ENCODE results near the gene WDR70. TPM values are rescaled to one million over a fixed set of nuclear protein-coding genes. Genes with fewer than 3 reads are reported as not detected.

The WDR70 gene
- total and polyA plus RNA-seq, 12 donors = 9.2 to 26.0 (median 18.4) TPM

DNA sequence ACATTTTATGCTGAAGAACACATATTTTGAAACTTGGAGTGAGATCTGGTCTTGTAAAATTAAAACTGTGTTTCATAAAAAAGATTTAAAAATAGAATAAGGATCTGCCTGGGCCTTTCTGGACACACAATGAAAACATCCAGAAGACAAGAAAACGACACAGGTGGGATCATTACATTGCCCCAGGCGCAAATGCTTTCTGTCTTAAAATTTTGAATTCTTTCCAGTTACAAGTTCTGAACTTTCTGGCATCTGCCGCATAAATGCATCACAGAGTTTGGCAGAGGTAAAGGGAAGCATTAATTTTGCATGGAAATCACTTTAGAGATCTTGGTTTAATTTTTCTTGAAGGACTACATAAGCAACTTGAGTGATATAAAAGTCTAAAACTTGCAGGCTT, 219.6 kb downstream of the WDR70 start:
- DNase-seq (no peak), ATAC-seq (no peak)
- Histone ChIP-seq H3K4me3 (no peak overlapping the region), H3K9me3 (peaks cover 0 to 25% (median 0%) of the 10 kb centered on the region in 11 donors), H3K27me3 (no peaks in the 10 kb centered on the region), H3K27ac (no peak overlapping the region), H3K4me1 (no peaks in the 10 kb centered on the region), H3K36me3 (no peaks in the 10 kb centered on the region)
- TF ChIP-seq, protein P1, sequence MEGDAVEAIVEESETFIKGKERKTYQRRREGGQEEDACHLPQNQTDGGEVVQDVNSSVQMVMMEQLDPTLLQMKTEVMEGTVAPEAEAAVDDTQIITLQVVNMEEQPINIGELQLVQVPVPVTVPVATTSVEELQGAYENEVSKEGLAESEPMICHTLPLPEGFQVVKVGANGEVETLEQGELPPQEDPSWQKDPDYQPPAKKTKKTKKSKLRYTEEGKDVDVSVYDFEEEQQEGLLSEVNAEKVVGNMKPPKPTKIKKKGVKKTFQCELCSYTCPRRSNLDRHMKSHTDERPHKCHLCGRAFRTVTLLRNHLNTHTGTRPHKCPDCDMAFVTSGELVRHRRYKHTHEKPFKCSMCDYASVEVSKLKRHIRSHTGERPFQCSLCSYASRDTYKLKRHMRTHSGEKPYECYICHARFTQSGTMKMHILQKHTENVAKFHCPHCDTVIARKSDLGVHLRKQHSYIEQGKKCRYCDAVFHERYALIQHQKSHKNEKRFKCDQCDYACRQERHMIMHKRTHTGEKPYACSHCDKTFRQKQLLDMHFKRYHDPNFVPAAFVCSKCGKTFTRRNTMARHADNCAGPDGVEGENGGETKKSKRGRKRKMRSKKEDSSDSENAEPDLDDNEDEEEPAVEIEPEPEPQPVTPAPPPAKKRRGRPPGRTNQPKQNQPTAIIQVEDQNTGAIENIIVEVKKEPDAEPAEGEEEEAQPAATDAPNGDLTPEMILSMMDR (IDR thresholded peaks at IDR 0.05) = no peak
- intact Hi-C loops (cut with DNase I) = no loop called here
- 90 to 92% methylated on average over 3 of the region's 3 CpGs for WGBS, 2 donors

DNA sequence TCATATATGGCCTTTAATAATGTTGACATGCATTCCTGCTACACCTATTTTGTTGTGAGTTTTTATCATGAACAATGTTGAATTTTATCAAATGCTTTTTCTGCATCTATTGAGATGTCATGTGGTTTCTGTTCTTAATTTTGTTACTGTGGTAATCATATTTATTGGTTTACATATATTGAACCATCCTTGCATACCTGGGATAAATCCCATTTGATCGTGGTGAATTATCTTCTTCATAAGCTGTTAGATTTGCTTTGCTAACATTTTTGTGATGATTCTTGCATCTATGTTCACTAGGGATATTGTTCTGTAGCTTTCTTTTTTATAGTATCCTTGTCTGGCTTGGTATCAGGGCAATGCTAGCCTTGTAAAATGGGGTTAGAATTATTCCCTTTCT, 222.0 kb downstream of the WDR70 start:
- intact Hi-C loops (cut with DNase I) = no loop called here
- peaks cover 0 to 11% (median 0%) of the 10 kb centered on the region in 9 donors for H3K36me3 ChIP-seq
- 97 to 100% methylated on average over 1 of the region's 1 CpG for WGBS, 2 donors
- TF ChIP-seq, protein P1 (IDR thresholded peaks at IDR 0.05) = no peak
- ATAC-seq (no peak), DNase-seq (no peak)
- H3K9me3 ChIP-seq = peaks cover 0 to 24% (median 0%) of the 10 kb centered on the region in 11 donors
- H3K27me3 ChIP-seq = no peaks in the 10 kb centered on the region
- H3K4me1 ChIP-seq = no peaks in the 10 kb centered on the region
- H3K27ac ChIP-seq = no peak overlapping the region
- H3K4me3 ChIP-seq = no peak overlapping the region

DNA sequence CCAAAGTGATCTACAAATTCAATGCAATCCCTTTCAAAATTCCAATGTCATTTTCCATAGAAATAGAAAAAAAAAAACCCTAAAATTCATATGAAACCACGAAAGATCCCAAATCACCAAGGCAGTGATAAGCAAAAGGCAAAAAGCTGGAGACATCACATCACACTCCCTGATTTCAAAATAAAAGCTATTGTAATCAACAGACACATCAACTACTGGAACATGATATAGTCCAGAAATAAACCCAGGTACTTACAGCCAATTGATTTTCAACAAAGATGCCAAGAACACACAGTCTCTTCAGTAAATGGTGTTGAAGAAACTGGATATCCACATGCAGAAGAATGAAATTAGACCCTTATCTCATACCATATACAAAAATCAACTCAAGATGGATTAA, 224.0 kb downstream of the WDR70 start:
- no peaks in the 10 kb centered on the region for H3K27me3 ChIP-seq
- intact Hi-C loops (cut with DNase I) = no loop called here
- H3K9me3 ChIP-seq = peaks cover 0 to 24% (median 0%) of the 10 kb centered on the region in 11 donors
- H3K36me3 ChIP-seq = peaks cover 0 to 16% (median 0%) of the 10 kb centered on the region in 9 donors
- no peak for ATAC-seq
- H3K27ac ChIP-seq = no peak overlapping the region
- WGBS, 2 donors = 89% methylated on average over 1 of the region's 1 CpG
- no peak for DNase-seq
- no peaks in the 10 kb centered on the region for H3K4me1 ChIP-seq
- TF ChIP-seq, protein P1 (IDR thresholded peaks at IDR 0.05) = no peak
- H3K4me3 ChIP-seq = no peak overlapping the region

DNA sequence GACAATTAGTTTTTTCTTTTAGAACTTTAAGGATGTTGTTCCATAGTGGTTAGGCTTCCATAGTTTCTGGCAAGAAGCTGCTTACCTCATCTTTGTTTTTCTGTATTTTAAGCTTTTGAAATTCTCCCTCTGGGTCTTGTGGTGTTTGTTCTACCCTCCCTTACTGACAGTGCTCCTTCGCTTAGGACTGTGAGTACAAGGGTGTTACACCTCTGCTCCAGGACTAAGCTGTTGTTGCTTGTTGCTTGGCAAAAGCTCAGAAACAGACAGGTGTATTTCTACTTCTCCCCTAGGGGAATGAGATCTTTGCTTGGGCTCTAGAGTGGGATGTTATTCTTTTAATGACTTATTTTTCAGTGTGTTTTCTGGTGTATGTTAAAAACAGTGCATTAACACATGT, 225.2 kb downstream of the WDR70 start:
- ATAC-seq (no peak), DNase-seq (no peak)
- H3K4me1 ChIP-seq = no peaks in the 10 kb centered on the region
- WGBS, 2 donors = 89 to 93% methylated on average over 1 of the region's 1 CpG
- H3K36me3 ChIP-seq = peaks cover 0 to 23% (median 0%) of the 10 kb centered on the region in 9 donors
- no peak overlapping the region for H3K27ac ChIP-seq
- no peaks in the 10 kb centered on the region for H3K27me3 ChIP-seq
- intact Hi-C loops (cut with DNase I) = no loop called here
- TF ChIP-seq, protein P1 (IDR thresholded peaks at IDR 0.05) = no peak
- no peak overlapping the region for H3K4me3 ChIP-seq
- H3K9me3 ChIP-seq = peaks cover 0 to 24% (median 0%) of the 10 kb centered on the region in 11 donors
